ENCODE data around the gene TRIM63. TPM values are rescaled to one million over a fixed set of nuclear protein-coding genes. Genes with fewer than 3 reads are reported as not detected.

The TRIM63 gene
- polyA plus RNA-seq, 2 of the 4 experiments (the other 2 are of a cell fraction) = not detected

- H3K4me1 ChIP-seq = no peaks in the 10 kb centered on the region
- 17% methylated on average over 1 of the region's 1 CpG for WGBS (ENCODE audit: missing lambda C conversion rate)
- FAIRE-seq (no peak), DNase-seq (ENCODE audit: low read depth in 1 of 2, low spot score in 1 of 2) (no peak), ATAC-seq (no peak)
- H3K27ac ChIP-seq = no peak overlapping the region
- H3K9me3 ChIP-seq = no peaks in the 10 kb centered on the region
- H3K4me2 ChIP-seq = no peak overlapping the region
- ChIA-PET POLR2A (interaction anchor here (0.7 kb wide), 1 partner anchor 42 kb away, joined by 8 read pairs; the partner anchor contains the start of gene PDIK1L), CTCF (interaction anchor here (0.6 to 1.9 kb wide), 3 partner anchors 11 to 24 kb away, joined by 3 to 5 read pairs (median 3); partner anchors contain the start of gene SLC30A2)
- TF ChIP-seq MAFK (IDR thresholded peaks at IDR 0.05; ENCODE audit: partially characterized antibody) (peak; percentile 8), FOSB (CRISPR knock-in tag; IDR thresholded peaks at IDR 0.05) (no peak)
- H3K4me3 ChIP-seq = no peak overlapping the region
Observed at GRCh38 chr1:26069941-26070295, 2.5 kb upstream of the TRIM63 start.

GRCh38 chr1:26066857-26067256 is 573 bp downstream of the TRIM63 start:
- Histone ChIP-seq H3K4me3 (no peak overlapping the region), H3K27ac (no peak overlapping the region), H3K9me3 (no peaks in the 10 kb centered on the region), H3K4me2 (no peak overlapping the region), H3K4me1 (no peaks in the 10 kb centered on the region)
- 23% methylated on average over 1 of the region's 4 CpGs for WGBS (ENCODE audit: missing lambda C conversion rate)
- no peak for FAIRE-seq
- ATAC-seq = no peak
- ChIA-PET CTCF (interaction anchor here (0.6 to 2.7 kb wide), 7 partner anchors 16 to 346 kb away, joined by 3 to 8 read pairs (median 3); no protein-coding TSS in a partner anchor), POLR2A (no interaction called here)
- TF ChIP-seq BCL3 (IDR thresholded peaks at IDR 0.05) = no peak
- no peak for DNase-seq (ENCODE audit: low read depth in 1 of 2, low spot score in 1 of 2)

- Histone ChIP-seq H3K4me1 (no peaks in the 10 kb centered on the region), H3K4me2 (no peak overlapping the region), H3K9me3 (no peaks in the 10 kb centered on the region), H3K4me3 (no peak overlapping the region), H3K27ac (no peak overlapping the region)
- FAIRE-seq (no peak), ATAC-seq (no peak), DNase-seq (ENCODE audit: low read depth in 1 of 2, low spot score in 1 of 2) (no peak)
- ChIA-PET POLR2A (no interaction called here), CTCF (interaction anchor here (0.6 to 2.7 kb wide), 6 partner anchors 17 to 347 kb away, joined by 3 to 8 read pairs (median 3); no protein-coding TSS in a partner anchor)
- 82% methylated on average over 10 of the region's 15 CpGs for WGBS (ENCODE audit: missing lambda C conversion rate)
- no peak for TF ChIP-seq HOXB5 (CRISPR knock-in tag; IDR thresholded peaks at IDR 0.05)
- TF ChIP-seq CTCF (IDR thresholded peaks at IDR 0.05) = no peak
- no peak for TF ChIP-seq ZC3H11A (IDR thresholded peaks at IDR 0.05)
- TF ChIP-seq CBX2 (IDR thresholded peaks at IDR 0.05; ENCODE audit: borderline replicate concordance, low read depth) = no peak
Observed at GRCh38 chr1:26066160-26066559, 1.3 kb downstream of the TRIM63 start.

- Histone ChIP-seq H3K9me3 (no peaks in the 10 kb centered on the region), H3K27ac (no peak overlapping the region), H3K4me3 (no peak overlapping the region), H3K4me1 (no peaks in the 10 kb centered on the region), H3K4me2 (no peak overlapping the region)
- ATAC-seq = no peak
- ChIA-PET POLR2A (interaction anchor here (0.5 kb wide), 1 partner anchor 146 kb away, joined by 4 read pairs; no protein-coding TSS in a partner anchor), CTCF (interaction anchor here (1.2 to 2.7 kb wide), 3 partner anchors 10 to 80 kb away, joined by 4 to 8 read pairs (median 4); no protein-coding TSS in a partner anchor)
- no peak for FAIRE-seq
- 36% methylated on average over 3 of the region's 3 CpGs for WGBS (ENCODE audit: missing lambda C conversion rate)
- no peak for DNase-seq (ENCODE audit: low read depth in 1 of 2, low spot score in 1 of 2)
- TF ChIP-seq RARB (CRISPR knock-in tag; IDR thresholded peaks at IDR 0.05) = no peak
- TF ChIP-seq CHD4 (IDR thresholded peaks at IDR 0.05; ENCODE audit: borderline replicate concordance) = no peak
- no peak for TF ChIP-seq ATOH8 (CRISPR knock-in tag; IDR thresholded peaks at IDR 0.05; ENCODE audit: low read depth)
- TF ChIP-seq FOSL2 (IDR thresholded peaks at IDR 0.05) = no peak
- TF ChIP-seq FOSL2 (CRISPR knock-in tag; IDR thresholded peaks at IDR 0.05) = no peak
- no peak for TF ChIP-seq ELK1 (IDR thresholded peaks at IDR 0.05; ENCODE audit: low read depth, low read length)
- TF ChIP-seq JUNB (IDR thresholded peaks at IDR 0.05) = no peak
- TF ChIP-seq MAZ (IDR thresholded peaks at IDR 0.05; ENCODE audit: borderline replicate concordance, low read depth, low read length) = no peak
Observed at GRCh38 chr1:26064553-26064952, 2.9 kb downstream of the TRIM63 start.
